ENCODE data around the gene DNAL1. TPM values are rescaled to one million over a fixed set of nuclear protein-coding genes. Genes with fewer than 3 reads are reported as not detected.

Gene DNAL1
- total and polyA plus RNA-seq, 2 donors = 4.1 to 6.0 TPM

GRCh38 chr14:73722581-73722980 is 77.8 kb downstream of the DNAL1 start:
- Histone ChIP-seq H3K36me3 (ENCODE audit: control insufficient read depth in 2 of 2, insufficient read depth in 2 of 2, low read length in 1 of 2) (peaks cover 87 to 91% of the 10 kb centered on the region in 2 donors), H3K4me1 (ENCODE audit: control insufficient read depth in 2 of 2, insufficient read depth in 2 of 2, low read length in 2 of 2) (peaks cover 0 to 3% of the 10 kb centered on the region in 2 donors), H3K27ac (ENCODE audit: low read depth in 1 of 2, low read length in 1 of 2) (no peak overlapping the region), H3K4me3 (ENCODE audit: low read length in 2 of 2) (no peak overlapping the region), H3K27me3 (ENCODE audit: control insufficient read depth in 2 of 2, insufficient read depth in 1 of 2, low read length in 1 of 2) (no peaks in the 10 kb centered on the region), H3K9me3 (ENCODE audit: control insufficient read depth in 2 of 2, insufficient read depth in 1 of 2, low read length in 1 of 2) (no peaks in the 10 kb centered on the region)
- DNase-seq (ENCODE audit: low read depth in 6 of 9, low spot score in 9 of 9) = no peak
- WGBS = 95% methylated on average over 10 of the region's 10 CpGs

GRCh38 chr14:73723406-73723796 is 78.6 kb downstream of the DNAL1 start:
- H3K27me3 ChIP-seq (ENCODE audit: control insufficient read depth in 2 of 2, insufficient read depth in 1 of 2, low read length in 1 of 2) = no peaks in the 10 kb centered on the region
- no peak overlapping the region for H3K27ac ChIP-seq (ENCODE audit: low read depth in 1 of 2, low read length in 1 of 2)
- H3K4me3 ChIP-seq (ENCODE audit: low read length in 2 of 2) = no peak overlapping the region
- H3K4me1 ChIP-seq (ENCODE audit: control insufficient read depth in 2 of 2, insufficient read depth in 2 of 2, low read length in 2 of 2) = peaks cover 0 to 3% of the 10 kb centered on the region in 2 donors
- no peaks in the 10 kb centered on the region for H3K9me3 ChIP-seq (ENCODE audit: control insufficient read depth in 2 of 2, insufficient read depth in 1 of 2, low read length in 1 of 2)
- no peak for DNase-seq (ENCODE audit: low read depth in 6 of 9, low spot score in 9 of 9)
- H3K36me3 ChIP-seq (ENCODE audit: control insufficient read depth in 2 of 2, insufficient read depth in 2 of 2, low read length in 1 of 2) = peaks cover 83 to 91% of the 10 kb centered on the region in 2 donors
- WGBS = 86% methylated on average over 7 of the region's 7 CpGs

GRCh38 chr14:73723797-73724661 is 79.2 kb downstream of the DNAL1 start:
- Histone ChIP-seq H3K4me1 (ENCODE audit: control insufficient read depth in 2 of 2, insufficient read depth in 2 of 2, low read length in 2 of 2) (peaks cover 0 to 3% of the 10 kb centered on the region in 2 donors), H3K4me3 (ENCODE audit: low read length in 2 of 2) (no peak overlapping the region)
- WGBS = 95% methylated on average over 12 of the region's 12 CpGs

GRCh38 chr14:73724696-73725095 is 79.9 kb downstream of the DNAL1 start:
- no peak overlapping the region for H3K4me3 ChIP-seq (ENCODE audit: low read length in 2 of 2)
- H3K27me3 ChIP-seq (ENCODE audit: control insufficient read depth in 2 of 2, insufficient read depth in 1 of 2, low read length in 1 of 2) = no peaks in the 10 kb centered on the region
- H3K27ac ChIP-seq (ENCODE audit: low read depth in 1 of 2, low read length in 1 of 2) = peak overlapping the region in 1 of 2 donors; percentile 25
- 96% methylated on average over 2 of the region's 2 CpGs for WGBS
- H3K9me3 ChIP-seq (ENCODE audit: control insufficient read depth in 2 of 2, insufficient read depth in 1 of 2, low read length in 1 of 2) = no peaks in the 10 kb centered on the region
- H3K36me3 ChIP-seq (ENCODE audit: control insufficient read depth in 2 of 2, insufficient read depth in 2 of 2, low read length in 1 of 2) = peaks cover 79 to 96% of the 10 kb centered on the region in 2 donors
- no peak for DNase-seq (ENCODE audit: low read depth in 6 of 9, low spot score in 9 of 9)
- H3K4me1 ChIP-seq (ENCODE audit: control insufficient read depth in 2 of 2, insufficient read depth in 2 of 2, low read length in 2 of 2) = peaks cover 0 to 3% of the 10 kb centered on the region in 2 donors

More at GRCh38 chr14:73723797-73724661, 79.2 kb downstream of the DNAL1 start:
- Histone ChIP-seq H3K36me3 (ENCODE audit: control insufficient read depth in 2 of 2, insufficient read depth in 2 of 2, low read length in 1 of 2) (peaks cover 79 to 95% of the 10 kb centered on the region in 2 donors), H3K27me3 (ENCODE audit: control insufficient read depth in 2 of 2, insufficient read depth in 1 of 2, low read length in 1 of 2) (no peaks in the 10 kb centered on the region), H3K9me3 (ENCODE audit: control insufficient read depth in 2 of 2, insufficient read depth in 1 of 2, low read length in 1 of 2) (no peaks in the 10 kb centered on the region), H3K27ac (ENCODE audit: low read depth in 1 of 2, low read length in 1 of 2) (peak overlapping the region in 1 of 2 donors; percentile 15)
- no peak for DNase-seq (ENCODE audit: low read depth in 6 of 9, low spot score in 9 of 9)

- H3K27ac ChIP-seq (ENCODE audit: low read depth in 1 of 2, low read length in 1 of 2) = no peak overlapping the region
- peaks cover 79 to 99% of the 10 kb centered on the region in 2 donors for H3K36me3 ChIP-seq (ENCODE audit: control insufficient read depth in 2 of 2, insufficient read depth in 2 of 2, low read length in 1 of 2)
- DNase-seq (ENCODE audit: low read depth in 6 of 9, low spot score in 9 of 9) = no peak
- H3K9me3 ChIP-seq (ENCODE audit: control insufficient read depth in 2 of 2, insufficient read depth in 1 of 2, low read length in 1 of 2) = no peaks in the 10 kb centered on the region
- H3K27me3 ChIP-seq (ENCODE audit: control insufficient read depth in 2 of 2, insufficient read depth in 1 of 2, low read length in 1 of 2) = no peaks in the 10 kb centered on the region
- no peak overlapping the region for H3K4me3 ChIP-seq (ENCODE audit: low read length in 2 of 2)
- WGBS = 85% methylated on average over 8 of the region's 8 CpGs
- H3K4me1 ChIP-seq (ENCODE audit: control insufficient read depth in 2 of 2, insufficient read depth in 2 of 2, low read length in 2 of 2) = peaks cover 0 to 3% of the 10 kb centered on the region in 2 donors
Observed at GRCh38 chr14:73725116-73726024, 80.6 kb downstream of the DNAL1 start.

- WGBS = 75% methylated on average over 14 of the region's 14 CpGs
- DNase-seq (ENCODE audit: low read depth in 6 of 9, low spot score in 9 of 9) = no peak
- Histone ChIP-seq H3K9me3 (ENCODE audit: control insufficient read depth in 2 of 2, insufficient read depth in 1 of 2, low read length in 1 of 2) (no peaks in the 10 kb centered on the region), H3K4me1 (ENCODE audit: control insufficient read depth in 2 of 2, insufficient read depth in 2 of 2, low read length in 2 of 2) (peaks cover 0 to 3% of the 10 kb centered on the region in 2 donors), H3K36me3 (ENCODE audit: control insufficient read depth in 2 of 2, insufficient read depth in 2 of 2, low read length in 1 of 2) (peaks cover 81 to 97% of the 10 kb centered on the region in 2 donors), H3K4me3 (ENCODE audit: low read length in 2 of 2) (no peak overlapping the region), H3K27me3 (ENCODE audit: control insufficient read depth in 2 of 2, insufficient read depth in 1 of 2, low read length in 1 of 2) (no peaks in the 10 kb centered on the region), H3K27ac (ENCODE audit: low read depth in 1 of 2, low read length in 1 of 2) (no peak overlapping the region)
Observed at GRCh38 chr14:73726025-73726961, 81.5 kb downstream of the DNAL1 start.

GRCh38 chr14:73727166-73727565 is 82.4 kb downstream of the DNAL1 start:
- H3K4me3 ChIP-seq (ENCODE audit: low read length in 2 of 2) = no peak overlapping the region

GRCh38 chr14:73728717-73729330 is 84.0 kb downstream of the DNAL1 start:
- Histone ChIP-seq H3K27me3 (ENCODE audit: control insufficient read depth in 2 of 2, insufficient read depth in 1 of 2, low read length in 1 of 2) (no peaks in the 10 kb centered on the region), H3K4me3 (ENCODE audit: low read length in 2 of 2) (no peak overlapping the region), H3K27ac (ENCODE audit: low read depth in 1 of 2, low read length in 1 of 2) (no peak overlapping the region), H3K4me1 (ENCODE audit: control insufficient read depth in 2 of 2, insufficient read depth in 2 of 2, low read length in 2 of 2) (peaks cover 0 to under 1% of the 10 kb centered on the region in 2 donors), H3K36me3 (ENCODE audit: control insufficient read depth in 2 of 2, insufficient read depth in 2 of 2, low read length in 1 of 2) (peaks cover 75 to 80% of the 10 kb centered on the region in 2 donors), H3K9me3 (ENCODE audit: control insufficient read depth in 2 of 2, insufficient read depth in 1 of 2, low read length in 1 of 2) (no peaks in the 10 kb centered on the region)
- WGBS = 37% methylated on average over 6 of the region's 6 CpGs
- DNase-seq (ENCODE audit: low read depth in 6 of 9, low spot score in 9 of 9) = peak in 7 of 9 donors; percentile 59 to 89 (median 77)

More at GRCh38 chr14:73727166-73727565, 82.4 kb downstream of the DNAL1 start:
- Histone ChIP-seq H3K27ac (ENCODE audit: low read depth in 1 of 2, low read length in 1 of 2) (no peak overlapping the region), H3K9me3 (ENCODE audit: control insufficient read depth in 2 of 2, insufficient read depth in 1 of 2, low read length in 1 of 2) (no peaks in the 10 kb centered on the region), H3K4me1 (ENCODE audit: control insufficient read depth in 2 of 2, insufficient read depth in 2 of 2, low read length in 2 of 2) (peaks cover 0 to 3% of the 10 kb centered on the region in 2 donors), H3K36me3 (ENCODE audit: control insufficient read depth in 2 of 2, insufficient read depth in 2 of 2, low read length in 1 of 2) (peaks cover 82 to 95% of the 10 kb centered on the region in 2 donors), H3K27me3 (ENCODE audit: control insufficient read depth in 2 of 2, insufficient read depth in 1 of 2, low read length in 1 of 2) (no peaks in the 10 kb centered on the region)
- DNase-seq (ENCODE audit: low read depth in 6 of 9, low spot score in 9 of 9) = no peak
- WGBS = 95% methylated on average over 7 of the region's 7 CpGs
